Fibroblast of lung (primary cell): Measurements from ENCODE around the gene CDK5RAP1.

ENCODE experiments used
- EZH2 ChIP-seq: IDR thresholded peaks from 2 replicates; pipeline ENCODE4 v1.5.1; 2012; ENCODE audit warnings: low read length, control low read depth, mild to moderate bottlenecking; ENCODE audit errors: missing control alignments
- TF ChIP-seq, protein P1 (sequence below), 2 donors: IDR thresholded peaks in 1 of 2; conservative IDR thresholded peaks in 1 of 2; 1 replicate in 1 of 2; 2 replicates in 1 of 2; pipeline ENCODE4 v1.5.1; 2011 to 2012; ENCODE audit warnings: low read length in 2 of 2, control low read depth in 1 of 2, inconsistent platforms in 1 of 2, low read depth in 1 of 2, mild to moderate bottlenecking in 1 of 2

DNA sequence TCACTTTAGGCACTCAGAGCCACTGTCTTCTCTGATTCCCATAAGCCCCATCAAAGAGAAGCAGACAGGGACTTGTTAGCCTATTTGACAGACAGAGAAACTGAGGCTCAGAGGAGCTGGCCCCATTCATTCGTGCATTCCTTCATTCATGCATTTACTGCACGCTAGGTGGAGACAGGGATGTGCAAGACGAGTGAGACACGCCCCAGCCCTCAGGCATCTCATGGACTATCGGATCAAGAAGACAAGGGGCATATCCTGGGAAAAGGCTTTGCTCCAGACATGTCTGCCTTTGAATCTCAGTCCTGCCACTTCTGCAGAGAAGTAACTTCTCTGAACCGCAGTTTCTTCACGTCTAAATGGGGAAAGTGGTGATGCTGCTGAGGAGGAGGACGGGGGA lies 64.2 kb downstream of the CDK5RAP1 start:
- TF ChIP-seq EZH2, result no peak
- TF ChIP-seq, protein P1, sequence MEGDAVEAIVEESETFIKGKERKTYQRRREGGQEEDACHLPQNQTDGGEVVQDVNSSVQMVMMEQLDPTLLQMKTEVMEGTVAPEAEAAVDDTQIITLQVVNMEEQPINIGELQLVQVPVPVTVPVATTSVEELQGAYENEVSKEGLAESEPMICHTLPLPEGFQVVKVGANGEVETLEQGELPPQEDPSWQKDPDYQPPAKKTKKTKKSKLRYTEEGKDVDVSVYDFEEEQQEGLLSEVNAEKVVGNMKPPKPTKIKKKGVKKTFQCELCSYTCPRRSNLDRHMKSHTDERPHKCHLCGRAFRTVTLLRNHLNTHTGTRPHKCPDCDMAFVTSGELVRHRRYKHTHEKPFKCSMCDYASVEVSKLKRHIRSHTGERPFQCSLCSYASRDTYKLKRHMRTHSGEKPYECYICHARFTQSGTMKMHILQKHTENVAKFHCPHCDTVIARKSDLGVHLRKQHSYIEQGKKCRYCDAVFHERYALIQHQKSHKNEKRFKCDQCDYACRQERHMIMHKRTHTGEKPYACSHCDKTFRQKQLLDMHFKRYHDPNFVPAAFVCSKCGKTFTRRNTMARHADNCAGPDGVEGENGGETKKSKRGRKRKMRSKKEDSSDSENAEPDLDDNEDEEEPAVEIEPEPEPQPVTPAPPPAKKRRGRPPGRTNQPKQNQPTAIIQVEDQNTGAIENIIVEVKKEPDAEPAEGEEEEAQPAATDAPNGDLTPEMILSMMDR (conservative IDR thresholded peaks at IDR 0.05 in 1 of 2, IDR thresholded peaks at IDR 0.05 in 1 of 2; ENCODE audit: low read depth in 1 of 2, low read length in 2 of 2), result no peak
